Naive thymus-derived CD8-positive, alpha-beta T cell (primary cell): ENCODE data around the gene XBP1. TPM values are rescaled to one million over a fixed set of nuclear protein-coding genes. Genes with fewer than 3 reads are reported as not detected.
A peak's percentile ranks its signal among the peaks of the same experiment; 100 is the strongest.

Experiments used
- ATAC-seq, 2 donors: fragments of 150-1000 bp; cut with Tn5 transposase in 1 of 2; sonication (Bioruptor Pico), chemical (Tn5 transposase) in 1 of 2; 1 replicate in 1 of 2; 2 replicates in 1 of 2; pipeline ENCODE4 v1.10.0; 2021; ENCODE audit warnings: mild to moderate bottlenecking in 2 of 2, moderate library complexity in 2 of 2
- POLR2A ChIA-PET: fragments of 350-600 bp; sonication (Branson Sonifier 250); formaldehyde crosslinking; loops from one replicate; lab custom pipeline; 2021; ENCODE audit warnings: antibody characterized with exemption; lab: Charles Lee
- DNase-seq, 10 donors: peaks; one replicate each; pipeline versions ENCODE4 v3.0.0 to v3.0.0-alpha.2; 2020 to 2022
- H3K27ac Mint-ChIP-seq, 10 donors: one replicate each; pipeline ENCODE4 v1.8.0; 2020 to 2022; ENCODE audit warnings: mild to moderate bottlenecking in 10 of 10, mixed read lengths in 10 of 10, moderate library complexity in 4 of 10, inconsistent platforms in 1 of 10
- H3K27me3 Mint-ChIP-seq, 5 donors: one replicate each; pipeline ENCODE4 v1.8.0; 2021 to 2022; ENCODE audit warnings: mixed read lengths in 5 of 5
- H3K36me3 Mint-ChIP-seq, 3 donors: one replicate each; pipeline ENCODE4 v1.8.0; 2020 to 2022; ENCODE audit warnings: mixed read lengths in 3 of 3, mild to moderate bottlenecking in 2 of 3, inconsistent platforms in 1 of 3
- H3K4me1 Mint-ChIP-seq, 4 donors: one replicate each; pipeline ENCODE4 v1.8.0; 2021 to 2022; ENCODE audit warnings: mixed read lengths in 4 of 4
- H3K4me3 Mint-ChIP-seq, 10 donors: one replicate each; pipeline ENCODE4 v1.8.0; 2020 to 2022; ENCODE audit warnings: mild to moderate bottlenecking in 10 of 10, mixed read lengths in 10 of 10, moderate library complexity in 6 of 10, inconsistent platforms in 1 of 10
- H3K9me3 Mint-ChIP-seq, 9 donors: one replicate each; pipeline ENCODE4 v1.8.0; 2020 to 2022; ENCODE audit warnings: mixed read lengths in 9 of 9, mild to moderate bottlenecking in 3 of 9, inconsistent platforms in 1 of 9, moderate library complexity in 1 of 9
- polyA plus RNA-seq, 3 donors: library from polyadenylated mRNA; unstranded; fragments of 300-500 nt; fragmentation: Illumina TruSeq; gene quantifications; one replicate each; pipeline ENCODE4 v1.2.3, GENCODE V29; 2021
- total RNA-seq, 8 experiments: library from RNA in 2 of 8; stranded (reverse) in 2 of 8; gene quantifications; one replicate each; pipeline ENCODE4 v1.2.3 and lab custom pipeline; 2021 to 2026

The XBP1 gene
- total and polyA plus RNA-seq, 5 experiments from 2014 or later, result 55.1 to 238 (median 150) TPM

GRCh38 chr22:28799606-28800307 is 612 bp downstream of the XBP1 start:
- ATAC-seq (peak; percentile 28 to 38), DNase-seq (peak in 4 of 10 donors; percentile 26 to 32 (median 31))
- Mint-ChIP-seq H3K27ac (peak overlapping the region; percentile 96 to 100 (median 98)), H3K4me3 (peak overlapping the region; percentile 88 to 99 (median 94)), H3K4me1 (peaks cover 28 to 74% (median 60%) of the 10 kb centered on the region in 4 donors), H3K36me3 (peaks cover 0 to 57% (median 21%) of the 10 kb centered on the region in 3 donors), H3K27me3 (no peaks in the 10 kb centered on the region), H3K9me3 (no peaks in the 10 kb centered on the region)
- POLR2A ChIA-PET, result interaction anchor here (0.8 to 5.9 kb wide), 13 partner anchors 8 to 471 kb away, joined by 3 to 117 read pairs (median 7); partner anchors contain the start of genes CCDC117, CHEK2 and HSCB

- Mint-ChIP-seq H3K9me3 (no peaks in the 10 kb centered on the region), H3K27ac (peak overlapping the region; percentile 96 to 100 (median 98)), H3K4me1 (peaks cover 31 to 80% (median 62%) of the 10 kb centered on the region in 4 donors), H3K27me3 (no peaks in the 10 kb centered on the region), H3K4me3 (peak overlapping the region; percentile 88 to 99 (median 94)), H3K36me3 (peaks cover 0 to 58% (median 22%) of the 10 kb centered on the region in 3 donors)
- POLR2A ChIA-PET, result interaction anchor here (0.6 to 5.9 kb wide), 12 partner anchors 9 to 917 kb away, joined by 3 to 117 read pairs (median 6); partner anchors contain the start of gene CCDC117
- ATAC-seq, result no peak
- DNase-seq, result no peak
Observed at GRCh38 chr22:28798810-28799605, 1.4 kb downstream of the XBP1 start.

DNA sequence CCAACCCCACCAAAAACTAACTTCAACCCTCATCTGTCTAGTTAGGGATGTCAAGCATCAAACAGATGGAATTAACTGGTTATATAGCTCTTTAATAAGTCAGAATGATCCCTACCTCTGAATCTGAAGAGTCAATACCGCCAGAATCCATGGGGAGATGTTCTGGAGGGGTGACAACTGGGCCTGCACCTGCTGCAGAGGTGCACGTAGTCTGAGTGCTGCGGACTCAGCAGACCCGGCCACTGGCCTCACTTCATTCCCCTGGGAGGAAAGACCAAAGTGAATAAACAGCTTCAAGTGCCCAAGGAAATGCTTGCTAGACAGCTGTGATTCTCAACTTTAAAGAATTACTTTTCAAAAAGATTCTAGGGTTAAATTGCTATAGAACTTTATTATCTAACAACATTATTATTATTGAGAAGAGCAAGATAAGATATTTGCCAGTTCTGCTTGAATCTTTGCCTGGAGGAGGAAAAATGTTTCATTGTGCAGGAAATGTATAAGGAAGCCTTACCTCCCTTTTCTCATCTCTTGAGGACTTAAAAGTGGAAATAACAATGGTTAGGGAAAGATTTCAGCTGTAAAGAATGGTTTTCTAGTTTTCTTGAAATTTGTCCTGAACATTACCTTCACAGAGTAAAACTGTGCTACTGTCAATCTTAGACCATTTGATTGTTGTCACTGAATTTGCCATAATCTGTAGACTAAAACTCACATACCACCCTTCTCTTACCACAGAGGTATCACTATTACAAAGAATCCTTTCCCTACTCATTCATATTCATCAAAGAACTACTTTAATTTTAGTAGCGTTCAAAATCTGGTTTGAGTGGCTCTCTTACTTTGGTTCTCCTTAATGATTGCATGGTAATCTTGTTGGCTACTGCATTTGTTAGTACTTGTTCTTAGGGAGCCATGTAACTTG is 4.2 kb downstream of the XBP1 start:
- ATAC-seq (no peak), DNase-seq (no peak)
- Mint-ChIP-seq H3K27ac (peak overlapping the region; percentile 23 to 87 (median 62)), H3K27me3 (no peaks in the 10 kb centered on the region), H3K4me3 (peak overlapping the region in 7 of 10 donors; percentile 6 to 66 (median 33)), H3K4me1 (peaks cover 29 to 83% (median 67%) of the 10 kb centered on the region in 4 donors), H3K9me3 (no peaks in the 10 kb centered on the region), H3K36me3 (peaks cover 0 to 69% (median 23%) of the 10 kb centered on the region in 3 donors)
- POLR2A ChIA-PET, result interaction anchor here (0.6 to 1.2 kb wide), 2 partner anchors 15 to 63 kb away, joined by 5 to 6 read pairs; no protein-coding TSS in a partner anchor

- H3K27ac Mint-ChIP-seq, result peak overlapping the region; percentile 28 to 87 (median 58)
- H3K27me3 Mint-ChIP-seq, result no peaks in the 10 kb centered on the region
- peaks cover 0 to 71% (median 23%) of the 10 kb centered on the region in 3 donors for H3K36me3 Mint-ChIP-seq
- H3K9me3 Mint-ChIP-seq, result no peaks in the 10 kb centered on the region
- H3K4me1 Mint-ChIP-seq, result peaks cover 29 to 87% (median 77%) of the 10 kb centered on the region in 4 donors
- DNase-seq (no peak), ATAC-seq (no peak)
- POLR2A ChIA-PET, result interaction anchor here (1.0 to 1.2 kb wide), 2 partner anchors 16 to 19 kb away, joined by 3 to 6 read pairs; no protein-coding TSS in a partner anchor
- H3K4me3 Mint-ChIP-seq, result peak overlapping the region in 3 of 10 donors; percentile 26 to 45 (median 36)
Observed at GRCh38 chr22:28795071-28795693, 5.2 kb downstream of the XBP1 start.

DNA sequence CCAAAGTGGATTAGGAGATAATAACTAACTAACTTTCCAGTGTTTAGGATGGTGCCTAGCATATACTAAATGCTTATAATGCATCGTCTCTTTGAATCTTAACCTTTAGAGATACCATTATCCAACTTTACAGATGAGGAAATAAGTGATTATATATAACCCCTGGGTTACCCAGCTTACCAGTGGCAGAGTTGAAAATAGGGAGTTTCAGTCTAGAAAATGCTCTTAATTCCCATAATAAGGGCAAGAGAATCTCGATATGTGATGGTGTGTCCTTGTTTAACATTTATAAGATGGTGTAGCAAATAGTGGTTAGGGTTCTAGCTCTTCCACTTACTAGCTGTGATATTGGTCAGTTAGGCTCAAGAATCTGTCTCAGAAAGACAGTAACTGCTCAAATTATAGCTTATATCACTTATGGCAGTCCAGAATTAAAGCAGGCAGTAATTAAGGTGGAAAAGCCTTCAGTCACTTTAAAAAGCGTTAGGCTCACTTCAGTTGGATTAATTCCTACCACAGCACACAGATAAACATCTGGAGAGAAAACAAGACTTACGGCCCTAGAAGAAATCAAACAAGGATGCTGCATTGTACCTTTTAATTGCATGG is 6.3 kb downstream of the XBP1 start:
- POLR2A ChIA-PET, result interaction anchor here (0.6 to 1.2 kb wide), 3 partner anchors 9 to 875 kb away, joined by 3 to 6 read pairs (median 3); no protein-coding TSS in a partner anchor
- ATAC-seq, result no peak

GRCh38 chr22:28792491-28793383 is 7.6 kb downstream of the XBP1 start:
- no peaks in the 10 kb centered on the region for H3K27me3 Mint-ChIP-seq
- ATAC-seq, result peak in 1 of 2 donors; percentile 51
- H3K9me3 Mint-ChIP-seq, result no peaks in the 10 kb centered on the region
- POLR2A ChIA-PET, result interaction anchor here (0.9 to 2.4 kb wide), 2 partner anchors 8 to 21 kb away, joined by 3 to 8 read pairs; partner anchors contain the start of genes CCDC117 and XBP1
- H3K36me3 Mint-ChIP-seq, result peaks cover 0 to 76% (median 21%) of the 10 kb centered on the region in 3 donors
- peaks cover 21 to 77% (median 70%) of the 10 kb centered on the region in 4 donors for H3K4me1 Mint-ChIP-seq
- H3K4me3 Mint-ChIP-seq, result peak overlapping the region in 6 of 10 donors; percentile 10 to 47 (median 35)
- no peak for DNase-seq
- H3K27ac Mint-ChIP-seq, result peak overlapping the region; percentile 3 to 85 (median 68)

More for the DNA sequence above, 6.3 kb downstream of the XBP1 start:
- Mint-ChIP-seq H3K27ac (peak overlapping the region; percentile 1 to 79 (median 66)), H3K9me3 (no peaks in the 10 kb centered on the region), H3K36me3 (peaks cover 0 to 77% (median 21%) of the 10 kb centered on the region in 3 donors), H3K4me3 (peak overlapping the region in 4 of 10 donors; percentile 16 to 51 (median 36)), H3K27me3 (no peaks in the 10 kb centered on the region), H3K4me1 (peaks cover 23 to 83% (median 79%) of the 10 kb centered on the region in 4 donors)
- no peak for DNase-seq

DNA sequence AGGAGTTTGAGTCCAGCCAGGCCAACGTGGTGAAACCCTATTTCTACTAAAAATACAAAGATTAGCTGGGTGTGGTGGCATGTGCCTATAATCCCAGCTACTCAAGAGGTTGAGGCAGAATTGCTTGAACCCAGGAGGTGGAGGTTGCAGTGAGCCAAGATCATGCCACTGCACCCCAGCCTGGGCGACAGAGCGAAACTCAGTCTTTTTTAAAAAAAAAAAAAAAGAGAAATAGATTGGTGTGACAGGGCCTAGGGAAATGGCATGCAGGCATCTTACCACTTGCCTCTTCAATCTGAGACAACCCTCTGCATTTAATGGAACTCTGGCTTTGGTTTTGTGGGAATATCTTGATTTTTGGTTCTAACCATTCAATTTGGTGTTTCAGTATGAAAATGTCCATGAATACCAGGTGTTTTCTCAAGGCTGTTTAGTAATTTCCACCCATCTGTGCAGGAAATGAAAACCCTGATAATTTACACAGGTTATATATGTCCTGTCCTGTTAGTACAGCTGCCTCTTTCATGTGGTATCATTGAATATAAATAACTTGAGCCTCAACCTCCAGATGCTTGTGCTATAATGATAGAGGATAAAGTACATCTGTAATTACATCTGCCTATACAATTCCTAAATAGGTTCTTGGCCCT is 8.4 kb downstream of the XBP1 start:
- H3K9me3 Mint-ChIP-seq, result no peaks in the 10 kb centered on the region
- H3K27me3 Mint-ChIP-seq, result no peaks in the 10 kb centered on the region
- POLR2A ChIA-PET, result interaction anchor here (0.9 to 2.4 kb wide), 3 partner anchors 8 to 36 kb away, joined by 3 to 8 read pairs (median 4); partner anchors contain the start of genes CCDC117 and XBP1
- H3K4me1 Mint-ChIP-seq, result peaks cover 21 to 71% (median 65%) of the 10 kb centered on the region in 4 donors
- H3K27ac Mint-ChIP-seq, result peak overlapping the region in 9 of 10 donors; percentile 7 to 85 (median 58)
- H3K4me3 Mint-ChIP-seq, result peak overlapping the region in 5 of 10 donors; percentile 9 to 45 (median 16)
- ATAC-seq (peak in 1 of 2 donors; percentile 38), DNase-seq (no peak)
- peaks cover 0 to 75% (median 20%) of the 10 kb centered on the region in 3 donors for H3K36me3 Mint-ChIP-seq

- Mint-ChIP-seq H3K4me1 (peaks cover 15 to 63% (median 61%) of the 10 kb centered on the region in 4 donors), H3K36me3 (peaks cover 5 to 75% (median 16%) of the 10 kb centered on the region in 3 donors), H3K4me3 (no peak overlapping the region), H3K9me3 (no peaks in the 10 kb centered on the region), H3K27me3 (no peaks in the 10 kb centered on the region), H3K27ac (peak overlapping the region in 7 of 10 donors; percentile 25 to 79 (median 58))
- POLR2A ChIA-PET, result interaction anchor here (0.9 to 2.4 kb wide), 4 partner anchors 8 to 36 kb away, joined by 3 to 8 read pairs (median 4); partner anchors contain the start of gene XBP1
- no peak for DNase-seq
- ATAC-seq, result no peak
Observed at GRCh38 chr22:28791124-28791523, 9.2 kb downstream of the XBP1 start.

DNA sequence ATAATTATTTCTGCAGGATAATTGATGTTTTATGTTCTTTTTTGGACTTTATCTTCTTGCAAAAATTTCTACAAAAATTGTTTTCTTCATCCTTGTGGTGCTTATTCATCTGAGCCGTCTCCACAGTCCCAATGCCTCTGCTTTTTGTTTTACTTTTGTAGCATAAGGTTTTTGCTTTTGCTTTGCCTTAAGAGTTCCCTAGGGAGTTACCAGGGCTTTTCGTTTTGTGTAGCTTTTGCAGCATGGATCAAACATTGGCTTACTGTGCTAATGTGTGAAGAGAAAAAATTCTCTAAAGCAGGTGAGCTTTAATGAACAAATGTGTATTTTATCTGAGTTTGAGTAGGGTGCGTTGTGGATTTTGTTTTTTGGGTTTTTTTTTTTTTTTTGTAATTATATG is 11.8 kb downstream of the XBP1 start:
- Mint-ChIP-seq H3K4me3 (no peak overlapping the region), H3K27ac (peak overlapping the region in 4 of 10 donors; percentile 5 to 84 (median 40)), H3K27me3 (no peaks in the 10 kb centered on the region), H3K9me3 (no peaks in the 10 kb centered on the region), H3K36me3 (peaks cover 4 to 75% (median 6%) of the 10 kb centered on the region in 3 donors), H3K4me1 (peaks cover 5 to 44% (median 39%) of the 10 kb centered on the region in 4 donors)
- no peak for ATAC-seq
- POLR2A ChIA-PET, result interaction anchor here (0.7 kb wide), 1 partner anchor 12 kb away, joined by 3 read pairs; the partner anchor contains the start of gene XBP1
- no peak for DNase-seq
